Tibial nerve (tissue), 4 donors: Measurements from ENCODE around the gene OR10H4. TPM values are rescaled to one million over a fixed set of nuclear protein-coding genes. Genes with fewer than 3 reads are reported as not detected.

Experiments
- DNase-seq, 2 donors: peaks; one replicate each; pipeline ENCODE4 v3.0.0-alpha.2; 2019; ENCODE audit warnings: low spot score in 2 of 2
- H3K27ac ChIP-seq, 4 donors: fragments of 200-600 bp; sonication (generic) in 3 of 4; one replicate each; pipeline ENCODE4 v1.5.1; 2017 to 2019; ENCODE audit warnings: mild to moderate bottlenecking in 1 of 4
- H3K27me3 ChIP-seq, 2 donors: fragments of 200-600 bp; sonication (generic) in 1 of 2; one replicate each; pipeline versions ENCODE4 v1.5.1 to v1.6.0; 2017 to 2019
- H3K36me3 ChIP-seq, 3 donors: fragments of 200-600 bp; sonication (generic); one replicate each; pipeline ENCODE4 v1.5.1; 2018 to 2019
- H3K4me1 ChIP-seq, 4 donors: fragments of 200-600 bp; sonication (generic) in 3 of 4; one replicate each; pipeline ENCODE4 v1.5.1; 2017 to 2019
- H3K4me3 ChIP-seq, 4 donors: fragments of 200-600 bp; sonication (generic) in 3 of 4; one replicate each; pipeline ENCODE4 v1.5.1; 2017 to 2019; ENCODE audit warnings: mild to moderate bottlenecking in 1 of 4, moderate library complexity in 1 of 4
- H3K9me3 ChIP-seq, 4 donors: fragments of 200-600 bp; sonication (generic) in 3 of 4; one replicate each; pipeline ENCODE4 v1.5.1; 2017 to 2019
- CTCF ChIP-seq, 5 experiments: fragments of 200-600 bp in 3 of 5; fragments of 450-650 bp in 2 of 5; sonication (generic) in 3 of 5; IDR thresholded peaks; one replicate each; pipeline ENCODE4 v1.5.1; 2016 to 2019; ENCODE audit warnings: antibody characterized with exemption in 5 of 5, mild to moderate bottlenecking in 3 of 5, moderate library complexity in 2 of 5
- EP300 ChIP-seq, 2 donors: sonication (generic); formaldehyde crosslinking; IDR thresholded peaks; one replicate each; pipeline ENCODE4 v1.6.1; 2017; ENCODE audit warnings: antibody characterized with exemption in 2 of 2, mild to moderate bottlenecking in 1 of 2
- POLR2A ChIP-seq, 2 donors: fragments of 450-650 bp; IDR thresholded peaks; one replicate each; pipeline ENCODE4 v1.6.1; 2017; ENCODE audit warnings: antibody characterized with exemption in 2 of 2, mild to moderate bottlenecking in 2 of 2, moderate library complexity in 2 of 2
- WGBS, 2 donors: methylation state at CpG; one replicate each; pipeline ENCODE4 v1.1.5; 2018; 5-methylcytosine and 5-hydroxymethylcytosine counted together
- total RNA-seq, 4 donors: library from RNA; depleted of rRNA; stranded (reverse); fragments of >200 nt; gene quantifications; one replicate each; pipeline ENCODE4 v1.1.0, GENCODE V29; 2016

The OR10H4 gene
- total RNA-seq, 4 donors from 2014 or later, result not detected

GRCh38 chr19:15911599-15912235 lies 37.1 kb upstream of the OR10H4 start:
- Histone ChIP-seq H3K36me3 (peaks cover 0 to 24% (median 0%) of the 10 kb centered on the region in 3 donors), H3K9me3 (peaks cover 0 to 14% (median 6%) of the 10 kb centered on the region in 4 donors), H3K4me1 (peaks cover 0 to 5% (median 0%) of the 10 kb centered on the region in 4 donors), H3K27ac (no peak overlapping the region), H3K4me3 (no peak overlapping the region), H3K27me3 (peaks cover 0 to 33% of the 10 kb centered on the region in 2 donors)
- 3 to 4% methylated on average over 28 to 44 of the region's 44 CpGs for WGBS, 2 donors
- TF ChIP-seq POLR2A (IDR thresholded peaks at IDR 0.05) (no peak), EP300 (IDR thresholded peaks at IDR 0.05) (no peak), CTCF (IDR thresholded peaks at IDR 0.05) (no peak)
- no peak for DNase-seq

- H3K4me1 ChIP-seq, result peaks cover 0 to 5% (median 0%) of the 10 kb centered on the region in 4 donors
- DNase-seq, result no peak
- H3K27ac ChIP-seq, result no peak overlapping the region
- TF ChIP-seq POLR2A (IDR thresholded peaks at IDR 0.05), result no peak
- TF ChIP-seq EP300 (IDR thresholded peaks at IDR 0.05), result no peak
- TF ChIP-seq CTCF (IDR thresholded peaks at IDR 0.05), result no peak
- H3K36me3 ChIP-seq, result peaks cover 0 to 24% (median 0%) of the 10 kb centered on the region in 3 donors
- 53 to 59% methylated on average over 4 to 6 of the region's 6 CpGs for whole genome bisulfite sequencing, 2 donors
- H3K4me3 ChIP-seq, result no peak overlapping the region
- H3K9me3 ChIP-seq, result peaks cover 0 to 14% (median 6%) of the 10 kb centered on the region in 4 donors
- peaks cover 0 to 28% of the 10 kb centered on the region in 2 donors for H3K27me3 ChIP-seq
Observed at GRCh38 chr19:15913384-15913783, 35.4 kb upstream of the OR10H4 start.

- no peak for DNase-seq
- H3K4me3 ChIP-seq, result no peak overlapping the region
- no peak overlapping the region for H3K27ac ChIP-seq
- H3K9me3 ChIP-seq, result peaks cover 0 to 14% (median 6%) of the 10 kb centered on the region in 4 donors
- H3K36me3 ChIP-seq, result peaks cover 0 to 24% (median 0%) of the 10 kb centered on the region in 3 donors
- TF ChIP-seq EP300 (IDR thresholded peaks at IDR 0.05) (no peak), POLR2A (IDR thresholded peaks at IDR 0.05) (no peak), CTCF (IDR thresholded peaks at IDR 0.05) (no peak)
- H3K27me3 ChIP-seq, result peaks cover 0 to 28% of the 10 kb centered on the region in 2 donors
- WGBS, 2 donors, result 90 to 93% methylated on average over 6 to 8 of the region's 8 CpGs
- H3K4me1 ChIP-seq, result peaks cover 0 to 5% (median 0%) of the 10 kb centered on the region in 4 donors
Observed at GRCh38 chr19:15913830-15914229, 35.0 kb upstream of the OR10H4 start.

- Histone ChIP-seq H3K27ac (no peak overlapping the region), H3K9me3 (peaks cover 0 to 14% (median 6%) of the 10 kb centered on the region in 4 donors), H3K4me1 (peaks cover 0 to 5% (median 0%) of the 10 kb centered on the region in 4 donors), H3K4me3 (no peak overlapping the region), H3K27me3 (peaks cover 0 to 28% of the 10 kb centered on the region in 2 donors), H3K36me3 (peaks cover 0 to 24% (median 0%) of the 10 kb centered on the region in 3 donors)
- no peak for DNase-seq
- WGBS, 2 donors, result 85 to 90% methylated on average over 2 of the region's 2 CpGs
- TF ChIP-seq CTCF (IDR thresholded peaks at IDR 0.05) (no peak), POLR2A (IDR thresholded peaks at IDR 0.05) (no peak), EP300 (IDR thresholded peaks at IDR 0.05) (no peak)
Observed at GRCh38 chr19:15915109-15915508, 33.7 kb upstream of the OR10H4 start.

GRCh38 chr19:15919243-15919642 lies 29.6 kb upstream of the OR10H4 start:
- H3K9me3 ChIP-seq, result peaks cover 0 to 14% (median 6%) of the 10 kb centered on the region in 4 donors
- peaks cover 0 to 20% (median 0%) of the 10 kb centered on the region in 3 donors for H3K36me3 ChIP-seq
- no peaks in the 10 kb centered on the region for H3K4me1 ChIP-seq
- WGBS, 2 donors, result 77 to 92% methylated on average over 4 of the region's 4 CpGs
- no peaks in the 10 kb centered on the region for H3K27me3 ChIP-seq
- no peak overlapping the region for H3K27ac ChIP-seq
- no peak for DNase-seq
- H3K4me3 ChIP-seq, result no peak overlapping the region
- TF ChIP-seq CTCF (IDR thresholded peaks at IDR 0.05) (no peak), POLR2A (IDR thresholded peaks at IDR 0.05) (no peak), EP300 (IDR thresholded peaks at IDR 0.05) (no peak)
